ENCODE measurements around the gene KEAP1.

Gene KEAP1

DNA sequence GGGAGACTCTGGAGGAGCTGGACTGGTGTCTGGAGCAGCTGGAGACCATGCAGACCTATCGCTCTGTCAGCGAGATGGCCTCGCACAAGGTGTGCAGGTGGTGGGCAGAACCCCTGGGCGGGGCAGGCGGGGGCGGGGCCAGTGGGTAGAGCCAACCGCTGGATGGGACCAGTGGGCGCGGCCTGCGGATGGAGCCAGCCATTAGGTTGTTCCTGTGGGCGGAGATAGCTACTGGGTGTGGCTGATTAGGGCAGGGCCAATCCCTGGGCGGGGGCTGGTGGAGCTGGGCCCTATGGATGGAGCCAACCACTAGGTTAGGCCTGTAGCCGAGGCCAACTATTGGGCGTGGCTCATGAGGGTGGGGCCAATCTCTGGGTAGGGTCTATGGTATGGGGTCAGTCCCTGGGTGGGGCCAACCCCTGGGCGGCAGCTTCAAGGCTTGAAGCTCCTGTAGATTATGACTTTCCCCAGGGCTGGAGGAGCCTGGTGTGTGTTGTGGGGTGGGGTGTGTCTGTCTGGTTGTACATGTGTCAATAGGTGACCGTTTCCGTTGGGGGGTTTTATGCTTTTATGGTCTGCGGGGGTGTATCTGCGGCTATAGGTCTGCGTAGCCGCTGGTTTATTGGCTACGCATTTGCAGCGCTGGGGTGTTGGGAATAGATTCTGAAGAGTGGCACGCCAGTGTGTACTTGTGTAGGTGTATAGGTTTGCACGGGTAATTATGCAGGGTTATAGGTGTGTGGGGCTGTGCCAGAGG is 52.1 kb downstream of the KEAP1 start:
- no peak for DNase-seq (ENCODE audit: low read depth in 1 of 2, low spot score in 1 of 2)

DNA sequence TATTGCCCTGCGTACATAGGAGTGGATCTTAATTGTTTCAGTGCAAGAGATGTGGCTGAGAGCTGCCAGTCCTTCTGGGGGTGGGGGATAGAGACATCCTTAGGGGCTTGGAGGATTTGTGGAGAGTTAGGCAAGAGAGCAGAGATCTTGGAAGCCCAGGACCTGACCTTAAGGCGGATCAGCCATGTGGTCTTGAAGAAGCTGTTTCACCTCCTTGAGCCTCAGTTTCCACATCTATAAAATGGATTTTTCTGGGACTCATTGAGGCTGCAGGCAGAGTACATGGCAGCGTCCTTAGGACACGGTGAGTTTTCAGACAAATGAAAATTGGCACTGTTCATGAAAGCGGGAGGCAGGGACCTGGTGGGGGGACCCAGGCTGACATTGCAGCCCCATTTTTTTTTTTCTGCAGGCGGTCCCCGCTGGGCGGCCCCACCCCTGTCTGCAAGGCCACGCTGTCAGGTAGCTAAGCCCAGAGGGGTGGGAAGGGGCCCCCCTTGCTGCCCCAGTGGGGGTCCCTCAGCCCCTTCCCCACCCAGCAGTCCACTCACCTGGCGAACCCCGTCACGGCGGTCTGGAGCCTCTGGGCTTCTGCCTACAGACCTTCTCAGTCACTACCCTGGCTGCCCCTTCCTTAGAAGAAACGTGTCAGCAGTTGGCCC is 52.8 kb downstream of the KEAP1 start:
- no peak for DNase-seq (ENCODE audit: low read depth in 1 of 2, low spot score in 1 of 2)

GRCh38 chr19:10449037-10449436 is 54.1 kb downstream of the KEAP1 start:
- no peak for DNase-seq (ENCODE audit: low read depth in 1 of 2, low spot score in 1 of 2)

GRCh38 chr19:10442698-10443097 is 60.5 kb downstream of the KEAP1 start:
- no peak for DNase-seq (ENCODE audit: low read depth in 1 of 2, low spot score in 1 of 2)

- DNase-seq (ENCODE audit: low read depth in 1 of 2, low spot score in 1 of 2), result no peak
These were observed 63.6 kb downstream of the KEAP1 start for GRCh38 chr19:10439588-10439987.

Measured in activated T-helper 1 cell treated with anti-CD3 and anti-CD28 coated beads, Interleukin-2, amount 50 U/mL, for 16 hours (primary cell).